Measurements from ENCODE around the gene RASA3.

Gene RASA3

DNA sequence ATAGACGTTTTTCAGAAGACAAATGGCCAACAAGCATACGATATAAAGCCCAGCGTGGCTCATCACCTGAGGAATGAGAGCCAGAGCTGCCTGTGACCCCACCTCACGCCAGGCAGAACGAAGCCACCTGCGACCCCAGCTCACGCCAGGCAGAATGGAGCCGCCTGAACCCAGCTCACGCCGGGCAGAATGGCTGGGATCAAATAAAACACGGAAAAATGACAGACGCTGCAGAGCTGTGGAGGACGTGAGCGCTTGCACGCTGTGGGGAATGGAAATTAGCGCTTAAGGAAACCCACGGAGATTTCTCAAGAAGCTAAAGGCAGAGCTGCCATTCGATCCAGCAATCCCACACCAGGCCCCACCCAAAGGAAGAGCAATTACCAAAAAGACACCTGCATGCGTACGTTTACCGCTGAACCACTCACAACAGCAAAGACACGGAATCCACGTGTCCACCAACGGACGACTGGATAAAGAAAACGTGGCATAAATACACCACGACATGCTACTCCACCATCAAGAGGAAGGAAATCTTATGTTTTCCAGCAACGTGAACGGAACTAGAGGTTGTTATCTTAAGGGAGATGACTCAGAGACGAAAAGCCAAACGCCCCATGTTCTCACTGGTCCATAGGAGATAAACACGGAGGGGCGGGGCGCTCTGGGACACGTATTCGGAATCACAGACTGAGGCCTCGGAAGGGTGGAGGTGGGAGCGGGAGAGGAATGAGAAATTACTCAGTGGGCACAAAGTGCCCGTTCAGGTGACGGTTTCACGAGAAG is 127.8 kb downstream of the RASA3 start:
- DNase-seq (ENCODE audit: low read depth), result no peak

DNA sequence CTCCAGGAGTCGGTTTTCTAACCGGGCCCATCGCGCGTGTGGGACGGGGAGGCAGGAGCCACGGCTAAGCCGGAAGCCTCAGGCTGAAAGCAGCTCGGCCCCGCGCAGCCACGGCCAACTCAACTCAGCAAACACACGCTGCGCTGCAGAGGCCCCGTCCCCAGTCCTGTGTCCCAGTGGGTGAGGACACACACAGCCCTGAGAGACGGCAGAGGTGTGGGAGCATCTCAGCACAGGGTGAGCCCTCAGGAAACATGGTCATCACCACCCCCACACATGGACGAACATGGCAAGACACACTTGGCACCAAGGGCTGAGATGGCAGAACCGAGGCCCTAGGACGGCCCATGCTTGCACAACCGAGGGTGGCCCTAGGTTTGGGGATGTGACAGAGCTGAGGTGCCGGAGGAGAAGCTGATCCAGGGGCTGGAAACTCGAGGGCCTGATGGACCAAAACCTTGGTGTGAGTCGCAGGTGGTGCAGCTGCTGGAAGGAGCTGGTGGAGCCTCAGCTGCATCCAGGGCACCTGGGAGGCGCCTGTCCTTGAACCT is 129.6 kb downstream of the RASA3 start:
- no peak for DNase-seq (ENCODE audit: low read depth)

DNA sequence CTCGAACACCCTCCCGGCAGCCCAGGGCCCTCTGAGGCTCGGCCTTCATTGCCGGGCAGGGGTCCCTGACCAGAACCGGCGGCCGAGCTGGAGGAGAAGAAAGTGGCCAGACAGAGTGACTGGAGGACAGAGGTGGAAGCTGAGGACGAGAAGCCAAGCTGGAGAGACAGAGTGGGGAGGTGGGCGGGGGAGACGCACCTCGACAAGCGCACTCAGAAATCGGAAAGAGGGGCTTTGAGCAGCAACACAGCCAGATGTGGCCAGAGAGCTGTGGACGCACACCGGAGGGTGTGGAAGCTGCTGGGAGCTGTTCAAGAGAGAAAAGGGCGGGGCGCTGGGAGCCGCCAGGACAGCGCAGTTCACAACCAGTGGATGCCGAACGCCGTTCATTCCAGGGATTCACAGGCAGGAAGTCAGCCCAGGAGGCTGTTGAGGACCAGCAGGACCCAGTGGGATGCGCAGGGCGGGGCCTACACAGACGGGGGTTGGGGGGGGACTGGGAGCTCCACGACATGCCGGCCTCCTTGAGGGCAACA is 130.3 kb downstream of the RASA3 start:
- DNase-seq (ENCODE audit: low read depth), result no peak

DNA sequence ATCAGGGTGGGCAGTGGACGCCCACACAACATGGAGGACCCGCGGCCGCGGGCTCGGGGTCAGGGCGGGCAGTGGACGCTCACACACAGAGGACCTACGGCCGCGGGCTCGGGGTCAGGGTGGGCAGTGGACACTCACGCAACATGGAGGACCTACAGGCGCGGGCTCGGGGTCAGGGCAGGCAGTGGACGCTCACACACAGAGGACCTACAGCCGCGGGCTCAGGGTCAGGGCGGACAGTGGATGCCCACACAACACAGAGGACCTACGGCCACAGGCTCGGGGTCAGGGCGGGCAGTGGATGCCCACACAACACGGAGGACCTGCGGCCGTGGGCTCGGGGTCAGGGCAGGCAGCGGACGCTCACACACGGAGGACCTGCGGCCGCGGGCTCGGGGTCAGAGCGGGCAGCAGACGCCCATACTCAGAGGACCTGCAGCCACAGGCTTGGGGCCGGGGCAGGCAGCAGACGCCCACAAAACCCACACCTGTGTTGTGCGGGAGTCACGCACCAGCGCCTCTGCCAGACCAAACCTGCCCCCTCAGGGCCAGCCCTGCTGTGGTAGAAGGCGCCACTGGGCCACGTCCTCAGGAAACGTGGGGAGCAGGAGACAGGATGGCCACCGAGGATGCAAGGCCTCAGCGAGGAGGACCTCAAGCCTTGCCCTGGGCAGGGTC is 131.0 kb downstream of the RASA3 start:
- no peak for DNase-seq (ENCODE audit: low read depth)

DNA sequence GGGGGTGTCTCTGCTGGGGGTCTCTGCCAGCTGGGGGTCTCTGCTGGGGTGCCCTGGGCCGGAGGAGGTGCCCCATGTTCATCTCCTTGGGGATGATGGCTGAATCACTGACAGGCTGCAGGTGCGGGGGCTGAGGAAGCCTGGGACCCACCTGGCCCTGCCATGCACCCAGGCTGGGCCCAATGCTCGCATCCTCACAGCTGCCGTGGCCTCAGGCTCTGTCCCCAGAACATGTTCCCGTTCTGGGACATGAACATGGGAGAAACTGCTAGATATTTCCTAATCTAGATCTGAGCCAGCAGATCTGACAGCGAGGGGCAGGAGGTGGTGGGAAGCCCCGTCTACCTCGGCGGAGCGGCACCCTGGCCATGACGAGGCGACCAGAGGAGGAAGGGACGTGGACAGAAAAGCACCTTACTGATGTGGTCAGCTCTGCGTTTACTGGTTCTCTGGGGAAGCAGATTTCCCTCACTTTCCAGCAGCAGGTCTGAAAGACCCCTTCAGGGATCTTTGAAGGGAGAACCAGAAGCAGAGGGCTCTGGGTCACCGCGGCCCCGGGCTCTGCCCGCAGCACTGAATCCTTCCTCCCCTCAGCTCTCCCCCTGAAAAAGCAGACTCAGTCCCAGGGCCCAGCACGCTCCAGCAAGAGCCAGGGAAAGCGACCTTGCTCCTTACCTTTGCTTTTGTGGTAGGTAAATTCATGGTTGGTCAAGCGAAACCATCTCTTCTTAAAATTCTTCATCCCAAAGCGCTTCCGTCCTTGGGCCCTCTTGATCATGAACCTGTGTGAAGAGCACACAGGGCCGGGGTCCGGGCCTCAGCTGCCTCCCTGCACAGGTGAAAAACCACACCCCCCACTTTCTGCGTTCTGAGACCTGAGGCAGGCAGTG is 132.0 kb downstream of the RASA3 start:
- DNase-seq (ENCODE audit: low read depth), result no peak

DNA sequence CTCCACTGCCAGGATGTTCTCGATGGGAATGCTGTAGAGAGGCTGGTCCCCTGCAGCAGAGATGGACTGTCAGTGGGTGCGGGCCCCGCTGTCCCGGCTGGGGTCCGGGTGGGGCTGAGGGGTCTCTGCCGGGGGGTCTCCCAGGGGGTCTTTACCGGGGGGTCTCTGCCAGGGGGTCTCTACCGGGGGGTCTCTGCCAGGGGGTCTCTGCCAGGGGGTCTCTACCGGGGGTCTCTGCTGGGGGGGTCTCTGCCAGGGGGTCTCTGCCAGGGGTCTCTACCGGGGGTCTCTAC is 132.9 kb downstream of the RASA3 start:
- DNase-seq (ENCODE audit: low read depth), result no peak

DNA sequence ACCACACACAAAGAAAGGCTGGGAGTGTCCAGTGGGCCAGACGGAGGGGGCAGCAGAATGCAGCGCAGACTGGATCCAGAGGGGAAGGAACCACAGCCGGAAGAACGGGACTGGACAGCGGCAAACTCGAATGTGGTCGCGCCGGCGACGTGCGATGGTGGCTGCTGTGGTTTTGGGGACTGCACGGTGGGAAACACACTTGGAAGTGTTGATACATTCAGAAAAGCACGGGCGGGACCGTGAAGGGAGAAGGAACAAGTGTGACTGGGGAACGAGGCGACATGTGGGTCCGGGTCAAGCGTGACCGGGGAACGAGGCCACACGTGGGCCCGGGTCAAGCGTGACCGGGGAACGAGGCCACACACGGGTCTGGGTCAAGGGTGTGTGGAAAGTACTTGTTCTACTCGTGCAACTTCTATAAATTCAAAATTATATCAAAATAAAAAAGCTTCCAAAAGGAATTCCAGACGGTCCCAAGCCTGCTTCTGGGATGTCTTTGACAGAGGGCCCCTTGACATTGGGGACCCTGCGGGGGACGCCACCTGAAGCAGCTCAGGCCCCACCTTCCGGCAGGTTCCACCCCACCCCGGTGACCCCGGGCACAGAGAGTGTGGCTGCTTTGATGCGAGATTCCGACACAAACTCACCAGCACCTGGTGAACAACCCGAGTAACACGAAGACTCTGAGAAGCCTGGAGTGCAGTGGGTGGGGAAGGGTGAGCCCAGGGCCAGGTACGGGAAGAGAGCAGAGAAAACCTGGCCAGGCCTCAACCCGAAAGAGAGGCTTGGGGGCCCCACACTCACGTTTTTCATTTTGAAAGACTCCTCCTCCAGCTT is 133.4 kb downstream of the RASA3 start:
- no peak for DNase-seq (ENCODE audit: low read depth)

DNA sequence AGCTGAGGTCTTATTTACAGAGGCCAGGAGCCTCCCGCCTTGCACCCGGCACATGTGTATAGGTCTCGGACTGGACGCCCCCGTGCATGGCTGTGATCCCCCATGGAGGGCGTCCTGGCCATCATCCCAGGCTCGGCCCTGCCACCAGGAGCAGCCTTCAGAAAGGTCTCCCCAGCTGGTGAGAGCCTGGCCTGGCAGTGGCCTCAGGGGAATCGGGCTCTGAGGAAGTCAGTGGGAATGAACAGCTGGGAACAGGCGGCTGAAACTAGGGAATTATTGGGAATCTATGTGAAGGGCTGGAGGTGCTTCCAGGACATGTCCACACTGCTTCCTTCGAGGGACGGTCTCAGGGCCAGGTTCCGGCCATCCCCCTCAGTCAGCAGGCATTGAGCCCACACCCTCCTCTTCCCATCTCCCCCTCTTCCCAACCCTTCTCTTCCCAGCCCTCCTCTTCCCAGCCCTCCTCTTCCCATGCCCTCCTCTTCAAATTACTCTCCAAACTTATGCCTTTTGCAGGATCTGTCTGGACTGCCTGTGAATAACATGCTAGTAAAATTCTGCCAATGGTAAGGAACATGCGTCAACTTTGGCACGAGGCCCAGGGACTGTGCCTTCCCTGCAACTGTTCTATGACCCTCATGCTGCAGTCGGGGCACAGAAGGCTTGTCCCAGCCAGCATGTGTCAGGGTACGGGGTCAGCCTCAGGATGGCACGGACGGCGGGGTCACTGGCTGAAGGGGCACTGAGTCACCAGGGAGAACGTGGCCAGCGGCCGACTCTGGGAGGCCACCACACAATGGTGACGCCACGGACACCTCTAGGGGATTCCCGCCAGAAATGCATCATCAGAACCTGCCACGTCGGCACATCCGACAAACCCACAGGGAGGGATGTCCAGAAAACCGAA is 134.3 kb downstream of the RASA3 start:
- no peak for DNase-seq (ENCODE audit: low read depth)

DNA sequence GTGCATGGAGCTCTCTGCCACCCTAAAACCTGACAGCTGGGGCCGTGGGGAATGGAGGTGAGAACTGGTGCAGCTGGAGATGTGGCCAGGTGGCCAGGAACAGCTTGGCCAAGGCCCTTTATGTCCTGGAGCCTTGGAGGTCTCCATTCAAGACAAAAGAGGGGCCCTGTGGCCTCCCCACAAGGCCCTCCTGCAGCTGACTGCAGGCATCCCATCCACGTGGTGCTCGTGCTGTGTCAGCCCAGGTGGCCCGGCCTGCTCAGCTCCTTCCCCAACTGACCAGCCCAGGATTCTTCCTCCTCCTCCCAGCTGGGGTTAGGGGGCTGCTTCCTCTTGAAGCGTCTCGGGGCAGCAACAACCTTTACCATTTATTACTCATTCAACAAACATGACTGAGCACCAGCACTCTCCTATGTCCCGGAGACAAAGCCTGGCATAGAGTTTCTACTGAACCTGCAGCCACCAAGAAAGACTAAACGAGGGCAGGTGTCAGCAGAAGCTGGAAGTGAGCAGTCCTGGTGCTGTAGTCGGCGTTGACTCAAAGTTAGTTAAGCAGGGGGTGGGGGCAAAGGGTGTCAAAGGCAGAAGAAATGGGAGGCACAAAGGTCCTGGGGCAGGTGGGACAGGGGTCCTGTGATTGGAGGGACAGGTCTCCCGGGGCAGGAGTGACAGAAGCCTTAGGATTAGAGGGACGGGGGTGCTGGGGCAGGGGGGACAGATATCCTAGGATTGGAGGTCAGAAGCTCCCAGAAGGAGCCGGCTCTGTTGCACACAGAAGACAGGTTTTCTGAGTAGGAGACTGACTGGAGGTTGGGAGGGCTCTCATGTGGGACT is 135.3 kb downstream of the RASA3 start:
- DNase-seq (ENCODE audit: low read depth), result no peak

DNA sequence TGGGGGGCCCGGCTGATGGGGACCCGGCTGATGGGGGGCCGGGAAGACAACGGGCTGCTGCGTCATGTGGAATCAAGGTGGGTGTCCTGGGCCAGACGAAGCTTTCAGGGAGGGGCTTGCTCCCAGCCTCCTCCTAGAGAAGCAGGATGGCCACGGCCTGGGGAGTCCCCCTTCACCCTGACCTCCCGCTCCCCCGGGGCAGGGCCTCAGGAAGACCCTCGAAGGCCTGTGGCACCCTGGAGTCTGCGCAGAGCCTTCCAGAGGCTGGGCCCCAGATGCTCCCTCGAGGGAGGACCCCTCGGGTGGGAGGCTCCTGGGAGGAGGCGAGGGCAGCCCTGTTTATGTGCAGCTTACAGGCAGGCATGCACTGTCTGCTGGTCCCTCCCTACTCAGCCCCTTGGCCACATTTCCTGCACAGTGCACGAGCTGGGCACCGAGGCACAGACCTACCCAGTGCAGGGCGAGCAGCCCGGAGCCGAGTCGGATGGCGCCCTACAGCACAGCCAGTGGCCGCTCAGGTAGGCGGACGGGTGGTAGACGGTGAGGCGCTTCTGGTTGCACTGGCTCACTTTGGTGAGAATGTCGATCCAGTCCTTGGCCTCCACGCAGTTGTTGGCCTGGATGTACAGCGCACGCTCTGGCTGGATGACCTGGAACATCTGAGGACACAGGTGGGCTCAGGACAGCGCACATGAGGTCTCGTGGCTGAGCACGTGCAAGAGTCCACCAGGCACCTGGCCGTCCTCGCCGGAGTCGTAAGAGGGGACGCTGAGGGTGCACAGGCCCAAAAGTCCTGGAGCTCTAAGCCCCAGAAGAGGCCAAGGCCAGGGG is 136.1 kb downstream of the RASA3 start:
- no peak for DNase-seq (ENCODE audit: low read depth)

DNA sequence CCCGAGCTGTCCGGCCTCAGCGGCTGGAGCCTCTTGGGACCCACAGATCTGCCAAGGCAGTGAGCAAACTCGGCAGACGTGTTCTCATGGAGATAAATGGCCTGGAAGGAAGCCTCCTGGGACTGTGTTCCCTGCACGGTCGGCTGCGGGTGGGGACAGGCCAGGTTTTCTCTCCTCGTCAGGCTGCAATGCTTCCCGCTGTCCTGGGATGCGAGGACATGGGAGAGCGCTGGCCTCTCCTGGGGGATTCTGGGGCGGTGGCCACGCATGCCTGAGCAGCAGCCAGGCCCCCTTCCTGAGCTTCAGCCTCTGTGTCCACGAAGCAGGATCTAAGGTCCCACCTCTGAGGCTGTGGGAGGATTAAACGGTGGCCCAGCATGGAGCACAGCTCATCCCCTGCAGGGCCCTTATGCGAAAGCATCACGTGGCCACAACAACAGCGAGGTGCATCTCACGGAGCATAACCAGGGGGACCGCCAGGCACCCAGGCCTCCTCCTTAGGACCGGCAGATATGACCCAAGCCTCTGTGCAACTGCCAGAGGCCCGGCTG is 137.3 kb downstream of the RASA3 start:
- DNase-seq (ENCODE audit: low read depth), result no peak

DNA sequence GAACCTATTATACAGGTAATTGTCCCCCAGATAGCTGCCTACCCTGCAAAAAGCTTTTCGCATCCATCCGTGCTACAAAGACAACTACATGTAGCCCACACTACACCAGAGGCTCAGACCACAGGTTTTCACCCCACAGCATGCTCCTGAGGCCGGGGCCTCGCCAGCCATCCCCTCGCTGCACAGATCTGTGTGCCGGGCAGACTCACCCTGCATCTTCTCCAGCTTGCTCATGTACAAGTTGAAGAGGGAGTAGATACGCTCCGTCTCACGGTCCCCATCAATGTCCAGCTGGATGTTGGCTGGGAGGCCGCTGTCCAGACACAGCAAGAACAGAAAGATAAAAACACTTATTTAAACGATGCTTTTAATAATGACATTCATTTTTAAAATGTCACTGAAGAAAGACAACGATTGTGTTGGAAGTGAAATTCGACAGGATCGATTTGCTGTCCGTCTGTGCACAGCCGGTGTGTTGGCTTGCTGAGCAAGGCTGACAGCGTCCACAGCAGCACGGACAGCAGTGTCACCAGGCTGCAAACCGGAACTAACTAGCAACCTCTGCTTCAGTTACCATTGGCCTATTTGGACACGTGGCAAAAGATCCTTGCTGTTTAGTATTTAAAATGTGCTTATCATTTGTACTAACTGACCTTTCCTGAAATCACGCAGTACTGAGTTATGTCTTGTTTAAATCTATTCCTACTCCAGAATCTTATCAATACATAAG is 140.0 kb downstream of the RASA3 start:
- no peak for DNase-seq (ENCODE audit: low read depth)

DNA sequence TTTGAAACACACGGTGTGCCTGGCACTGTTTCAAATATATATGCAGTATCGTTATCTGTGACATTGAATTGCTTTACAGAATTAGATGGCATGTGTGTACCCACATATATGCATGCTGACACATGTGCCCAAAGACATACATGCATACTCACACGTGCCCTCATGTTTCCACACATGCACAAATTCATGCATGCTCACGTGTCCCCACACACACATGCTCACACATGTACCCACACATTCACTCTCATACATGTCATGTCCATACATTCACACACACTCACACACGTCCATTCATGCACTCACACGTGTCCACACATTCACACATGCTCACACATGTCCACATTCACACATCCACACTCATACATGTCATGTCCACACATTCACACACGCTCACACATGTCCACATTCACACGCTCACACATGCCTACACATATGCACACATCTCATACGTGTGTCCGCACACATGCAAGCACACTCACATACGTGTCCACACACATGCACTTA is 140.7 kb downstream of the RASA3 start:
- DNase-seq (ENCODE audit: low read depth), result no peak

DNA sequence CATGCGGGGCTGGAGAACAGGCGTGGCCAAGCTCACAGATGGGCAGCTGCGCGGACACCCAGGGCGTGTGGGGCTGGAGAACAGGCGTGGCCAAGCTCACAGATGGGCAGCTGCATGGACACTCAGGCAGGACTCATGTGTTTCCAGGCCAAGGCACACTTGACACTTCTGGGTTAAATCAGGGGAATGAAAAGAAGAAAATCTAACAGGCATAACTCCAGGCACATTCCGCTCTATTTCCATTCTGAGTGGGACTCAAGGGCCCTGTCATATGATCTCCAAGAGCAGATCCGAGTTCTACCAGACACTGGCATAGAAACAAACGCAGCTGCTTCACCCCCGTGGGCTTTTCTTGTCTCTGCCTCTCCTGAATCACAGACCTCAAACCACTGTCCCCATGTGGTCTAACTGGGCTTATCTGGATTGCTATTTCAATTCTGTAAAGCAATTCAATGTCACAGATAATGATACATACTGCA is 141.2 kb downstream of the RASA3 start:
- no peak for DNase-seq (ENCODE audit: low read depth)

DNA sequence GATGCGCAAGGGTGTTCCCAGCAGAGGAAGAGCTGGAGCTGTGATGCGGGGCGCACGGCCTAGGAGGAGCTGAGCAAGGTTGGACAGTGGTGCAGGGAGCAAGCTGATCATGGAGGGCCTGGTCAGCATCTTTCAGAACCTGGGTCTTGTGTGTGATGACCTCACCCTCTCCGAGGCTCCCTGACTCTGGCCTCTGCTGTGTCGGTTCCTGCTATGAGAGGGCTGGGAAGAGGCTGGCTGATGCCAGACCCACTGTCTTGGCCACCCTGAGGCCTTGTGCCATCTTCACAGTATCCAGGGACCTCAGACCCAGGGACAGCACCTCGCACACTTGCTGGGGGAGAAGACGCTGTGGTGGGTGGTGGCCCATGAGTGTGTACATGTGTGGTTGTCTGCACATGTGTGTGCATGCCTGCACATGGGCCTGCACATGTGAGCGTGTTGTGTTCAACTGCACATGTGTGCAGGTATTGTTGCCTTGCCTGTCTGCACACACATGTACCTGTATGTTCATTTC is 142.0 kb downstream of the RASA3 start:
- no peak for DNase-seq (ENCODE audit: low read depth)

DNA sequence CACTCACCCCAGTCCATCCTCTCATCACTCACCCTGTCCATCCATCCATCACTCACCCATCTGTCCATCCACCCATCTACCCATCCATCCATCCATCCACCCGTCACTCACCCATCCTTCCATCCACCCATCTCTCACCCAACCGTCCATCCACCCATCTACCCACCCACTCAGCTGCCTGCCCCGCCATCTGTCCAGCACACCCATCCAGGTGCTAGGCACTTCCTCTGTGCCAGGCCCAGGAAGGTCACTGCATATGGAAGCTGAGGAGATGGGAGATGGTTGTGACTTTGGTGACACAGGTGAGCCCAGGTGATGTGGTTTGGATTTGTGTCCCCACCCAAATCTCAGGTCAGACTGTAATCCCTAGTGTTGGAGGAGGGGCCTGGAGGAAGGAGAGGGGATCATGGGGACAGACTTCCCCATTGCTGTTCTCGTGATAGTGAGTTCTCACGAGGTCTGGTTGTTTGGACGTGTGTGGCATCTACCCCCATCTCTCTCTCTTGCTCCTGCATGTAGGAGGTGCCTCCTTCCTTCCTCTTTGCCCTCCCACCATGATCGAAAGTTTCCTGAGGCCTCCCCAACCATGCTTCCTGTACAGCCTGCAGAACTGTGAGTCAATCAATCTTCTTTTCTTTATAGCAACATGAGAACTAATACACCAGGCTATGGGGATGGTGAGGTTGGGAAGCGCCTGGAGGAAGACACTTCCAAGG is 142.7 kb downstream of the RASA3 start:
- no peak for DNase-seq (ENCODE audit: low read depth)

All from HS-27A (cell line).